Lung (tissue), 12 donors: ENCODE measurements around the gene ATXN10. TPM values are rescaled to one million over a fixed set of nuclear protein-coding genes. Genes with fewer than 3 reads are reported as not detected.

Source experiments
- ATAC-seq: fragments of 200-7000 bp; cut with Tn5 transposase; one replicate; pipeline ENCODE4 v1.9.1; 2020; ENCODE audit warnings: moderate number of reproducible peaks; ENCODE audit not compliant: insufficient read depth, low FRiP score
- DNase-seq, 3 donors: peaks; one replicate each; pipeline ENCODE4 v3.0.0-alpha.2; 2013 to 2017
- H3K27ac ChIP-seq, 2 donors: one replicate each; pipeline ENCODE4 v1.5.1; 2013; ENCODE audit warnings: mild to moderate bottlenecking in 2 of 2, moderate library complexity in 2 of 2, control low read depth in 1 of 2, inconsistent platforms in 1 of 2, low read depth in 1 of 2, low read length in 1 of 2
- H3K27me3 ChIP-seq, 3 donors: one replicate each; pipeline ENCODE4 v1.5.1; 2013; ENCODE audit warnings: low read length in 2 of 3; ENCODE audit not compliant: control insufficient read depth in 3 of 3, insufficient read depth in 3 of 3
- H3K36me3 ChIP-seq, 4 donors: one replicate each; pipeline ENCODE4 v1.5.1; 2013; ENCODE audit warnings: low read length in 4 of 4, mild to moderate bottlenecking in 1 of 4, moderate library complexity in 1 of 4; ENCODE audit not compliant: control insufficient read depth in 4 of 4, insufficient read depth in 4 of 4
- H3K4me1 ChIP-seq, 5 donors: one replicate each; pipeline ENCODE4 v1.5.1; 2013; ENCODE audit warnings: low read length in 5 of 5, mild to moderate bottlenecking in 2 of 5, moderate library complexity in 1 of 5; ENCODE audit not compliant: control insufficient read depth in 5 of 5, insufficient read depth in 5 of 5
- H3K4me3 ChIP-seq: one replicate; pipeline ENCODE4 v1.5.1; 2013; ENCODE audit warnings: mild to moderate bottlenecking, control low read depth, moderate library complexity
- H3K9ac ChIP-seq, 2 donors: one replicate each; pipeline ENCODE4 v1.5.1; 2013; ENCODE audit warnings: low read length in 2 of 2, control low read depth in 1 of 2; ENCODE audit not compliant: insufficient read depth in 1 of 2
- H3K9me3 ChIP-seq, 4 donors: one replicate each; pipeline ENCODE4 v1.5.1; 2013; ENCODE audit warnings: low read length in 3 of 4, mild to moderate bottlenecking in 1 of 4, moderate library complexity in 1 of 4; ENCODE audit not compliant: control insufficient read depth in 4 of 4, insufficient read depth in 3 of 4
- CTCF ChIP-seq: IDR thresholded peaks from 2 replicates; pipeline ENCODE4 v1.5.1; 2012; ENCODE audit warnings: mild to moderate bottlenecking; ENCODE audit errors: control extremely low read depth, extremely low read depth
- WGBS, 2 donors: extraction: QIAGEN DNeasy Blood & Tissue Kit; methylation state at CpG; one replicate each; pipeline ENCODE4 v1.1.7; 2013; 5-methylcytosine and 5-hydroxymethylcytosine counted together
- polyA plus RNA-seq, 2 donors: library from polyadenylated mRNA; stranded (reverse); fragments of 200-250 nt; gene quantifications; one replicate each; pipeline ENCODE4 v1.2.1, GENCODE V29; 2013
- total RNA-seq, 2 donors: library from RNA; depleted of rRNA in 1 of 2; stranded (reverse); fragments of >200 nt in 1 of 2; gene quantifications; one replicate each; pipeline ENCODE4 v1.2.1, GENCODE V29; 2014 to 2021
- donor health status: control.
- donor health status: control.
- donor health status: Bipolar disorder and iron deficiency.
- donor health status: healthy.
- donor health status: DM: yes; HTN: yes; CAD: no.

Gene ATXN10
- total and polyA plus RNA-seq, 4 donors: 41.9 to 164 (median 92.2) TPM

- Histone ChIP-seq H3K27me3 (peaks cover 0 to 6% (median 2%) of the 10 kb centered on the region in 3 donors), H3K9me3 (no peaks in the 10 kb centered on the region), H3K4me3 (no peak overlapping the region), H3K4me1 (peaks cover 0 to 8% (median 2%) of the 10 kb centered on the region in 5 donors), H3K36me3 (peaks cover 0 to 2% (median 0%) of the 10 kb centered on the region in 4 donors), H3K27ac (no peak overlapping the region), H3K9ac (no peak overlapping the region)
- WGBS, 2 donors: 66 to 80% methylated on average over 12 of the region's 12 CpGs
- no peak for ATAC-seq
- no peak for DNase-seq
- TF ChIP-seq CTCF: no peak
Observed at GRCh38 chr22:45644714-45645113, 26.9 kb upstream of the ATXN10 start.

GRCh38 chr22:45645150-45645525 lies 26.5 kb upstream of the ATXN10 start:
- no peak overlapping the region for H3K27ac ChIP-seq
- WGBS, 2 donors: 36 to 40% methylated on average over 16 of the region's 16 CpGs
- peaks cover 0 to 6% (median 2%) of the 10 kb centered on the region in 3 donors for H3K27me3 ChIP-seq
- no peak for TF ChIP-seq CTCF
- DNase-seq: no peak
- no peak overlapping the region for H3K4me3 ChIP-seq
- no peak for ATAC-seq
- peaks cover 0 to 2% (median 0%) of the 10 kb centered on the region in 4 donors for H3K36me3 ChIP-seq
- H3K4me1 ChIP-seq: peaks cover 0 to 6% (median 2%) of the 10 kb centered on the region in 5 donors
- H3K9ac ChIP-seq: no peak overlapping the region
- H3K9me3 ChIP-seq: no peaks in the 10 kb centered on the region

GRCh38 chr22:45645526-45646414 lies 25.9 kb upstream of the ATXN10 start:
- peak; percentile 96 for TF ChIP-seq CTCF
- Histone ChIP-seq H3K9ac (no peak overlapping the region), H3K4me3 (no peak overlapping the region), H3K9me3 (no peaks in the 10 kb centered on the region), H3K36me3 (peaks cover 0 to 6% (median 0%) of the 10 kb centered on the region in 4 donors), H3K4me1 (peaks cover 0 to 3% (median 0%) of the 10 kb centered on the region in 5 donors), H3K27ac (no peak overlapping the region), H3K27me3 (peaks cover 0 to 6% (median 2%) of the 10 kb centered on the region in 3 donors)
- peak; percentile 56 to 79 (median 70) for DNase-seq
- peak; percentile 89 for ATAC-seq
- 20 to 21% methylated on average over 46 to 54 of the region's 54 CpGs for WGBS, 2 donors
